Superior temporal gyrus (tissue), 1 donor: Measurements from ENCODE around the gene ACIN1.

Experiments
- DNase-seq: peaks from one replicate; pipeline ENCODE4 v3.0.0-alpha.2; 2016; ENCODE audit errors: extremely low spot score

ACIN1 gene

GRCh38 chr14:23094666-23095195 lies at the start of gene ACIN1:
ACIN1 (minus strand) TSS chr14:23095136; CDS start chr14:23095112, 24 bp downstream.
- DNase-seq, result no peak

GRCh38 chr14:23143911-23144310 lies 49.0 kb upstream of the ACIN1 start:
- no peak for DNase-seq

GRCh38 chr14:23142826-23143225 lies 47.9 kb upstream of the ACIN1 start:
- no peak for DNase-seq

- DNase-seq, result no peak
These were observed 46.9 kb upstream of the ACIN1 start for GRCh38 chr14:23141706-23142444.

- DNase-seq, result no peak
These were observed 45.4 kb upstream of the ACIN1 start for GRCh38 chr14:23140371-23140770.

- DNase-seq, result no peak
These were observed 44.9 kb upstream of the ACIN1 start for GRCh38 chr14:23139874-23140273.

GRCh38 chr14:23137813-23138535 lies 43.0 kb upstream of the ACIN1 start:
- DNase-seq, result no peak

- no peak for DNase-seq
These were observed 42.4 kb upstream of the ACIN1 start for GRCh38 chr14:23137192-23137812.

GRCh38 chr14:23136566-23137133 lies 41.7 kb upstream of the ACIN1 start:
- no peak for DNase-seq

- DNase-seq, result no peak
These were observed 38.0 kb upstream of the ACIN1 start for GRCh38 chr14:23132970-23133369.

- DNase-seq, result no peak
These were observed 36.5 kb upstream of the ACIN1 start for GRCh38 chr14:23131482-23131881.

GRCh38 chr14:23130871-23131270 lies 35.9 kb upstream of the ACIN1 start:
- no peak for DNase-seq

GRCh38 chr14:23129759-23130316 lies 34.9 kb upstream of the ACIN1 start:
- DNase-seq, result no peak

GRCh38 chr14:23128969-23129758 lies 34.2 kb upstream of the ACIN1 start:
- DNase-seq, result no peak

- no peak for DNase-seq
These were observed 32.9 kb upstream of the ACIN1 start for GRCh38 chr14:23127861-23128260.

- DNase-seq, result no peak
These were observed 31.8 kb upstream of the ACIN1 start for GRCh38 chr14:23126548-23127278.

- DNase-seq, result no peak
These were observed 31.1 kb upstream of the ACIN1 start for GRCh38 chr14:23125933-23126524.

GRCh38 chr14:23125011-23125410 lies 30.1 kb upstream of the ACIN1 start:
- no peak for DNase-seq

GRCh38 chr14:23124337-23124954 lies 29.5 kb upstream of the ACIN1 start:
- DNase-seq, result no peak

GRCh38 chr14:23123419-23123818 lies 28.5 kb upstream of the ACIN1 start:
- DNase-seq, result no peak
